ENCODE measurements around the gene HELZ2.

DNA sequence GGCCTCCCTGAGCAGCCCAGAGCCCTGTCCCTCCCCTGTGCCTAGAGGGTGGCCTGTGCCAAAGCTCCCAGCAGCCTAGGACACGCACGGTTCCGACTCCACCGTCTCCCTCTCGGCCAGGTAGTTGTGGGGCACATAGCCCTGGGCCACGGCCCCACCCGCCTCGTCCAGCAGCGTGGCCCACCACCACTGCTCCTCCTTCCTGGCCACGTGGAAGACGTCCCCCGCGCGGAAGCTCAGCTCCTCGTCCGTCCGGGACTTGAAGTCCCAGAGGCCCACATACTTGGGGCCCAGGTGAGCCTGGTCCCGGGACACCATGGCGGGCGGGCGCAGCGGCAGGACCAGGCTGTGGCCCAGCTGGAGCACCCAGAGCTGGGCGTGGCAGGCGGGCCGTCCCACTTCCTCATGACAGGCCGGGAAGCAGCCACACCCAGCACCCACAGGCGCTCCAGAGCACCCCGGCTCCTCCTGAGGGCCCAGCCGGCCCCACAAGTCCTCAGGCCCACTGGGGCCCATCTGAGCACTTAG lies 37.0 kb downstream of the HELZ2 start, which contains the start of gene PTK6:
- TF ChIP-seq CTCF (IDR thresholded peaks at IDR 0.05): no peak
- TF ChIP-seq ZNF232 (CRISPR knock-in tag; IDR thresholded peaks at IDR 0.05): no peak
- no peak for TF ChIP-seq CREB1 (CRISPR knock-in tag; IDR thresholded peaks at IDR 0.05)
- no peak for TF ChIP-seq EMX1 (CRISPR knock-in tag; IDR thresholded peaks at IDR 0.05)
- TF ChIP-seq, protein P1, sequence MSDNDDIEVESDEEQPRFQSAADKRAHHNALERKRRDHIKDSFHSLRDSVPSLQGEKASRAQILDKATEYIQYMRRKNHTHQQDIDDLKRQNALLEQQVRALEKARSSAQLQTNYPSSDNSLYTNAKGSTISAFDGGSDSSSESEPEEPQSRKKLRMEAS (CRISPR knock-in tag; IDR thresholded peaks at IDR 0.05): no peak
- TF ChIP-seq, protein P2, sequence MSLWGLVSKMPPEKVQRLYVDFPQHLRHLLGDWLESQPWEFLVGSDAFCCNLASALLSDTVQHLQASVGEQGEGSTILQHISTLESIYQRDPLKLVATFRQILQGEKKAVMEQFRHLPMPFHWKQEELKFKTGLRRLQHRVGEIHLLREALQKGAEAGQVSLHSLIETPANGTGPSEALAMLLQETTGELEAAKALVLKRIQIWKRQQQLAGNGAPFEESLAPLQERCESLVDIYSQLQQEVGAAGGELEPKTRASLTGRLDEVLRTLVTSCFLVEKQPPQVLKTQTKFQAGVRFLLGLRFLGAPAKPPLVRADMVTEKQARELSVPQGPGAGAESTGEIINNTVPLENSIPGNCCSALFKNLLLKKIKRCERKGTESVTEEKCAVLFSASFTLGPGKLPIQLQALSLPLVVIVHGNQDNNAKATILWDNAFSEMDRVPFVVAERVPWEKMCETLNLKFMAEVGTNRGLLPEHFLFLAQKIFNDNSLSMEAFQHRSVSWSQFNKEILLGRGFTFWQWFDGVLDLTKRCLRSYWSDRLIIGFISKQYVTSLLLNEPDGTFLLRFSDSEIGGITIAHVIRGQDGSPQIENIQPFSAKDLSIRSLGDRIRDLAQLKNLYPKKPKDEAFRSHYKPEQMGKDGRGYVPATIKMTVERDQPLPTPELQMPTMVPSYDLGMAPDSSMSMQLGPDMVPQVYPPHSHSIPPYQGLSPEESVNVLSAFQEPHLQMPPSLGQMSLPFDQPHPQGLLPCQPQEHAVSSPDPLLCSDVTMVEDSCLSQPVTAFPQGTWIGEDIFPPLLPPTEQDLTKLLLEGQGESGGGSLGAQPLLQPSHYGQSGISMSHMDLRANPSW (CRISPR knock-in tag; conservative IDR thresholded peaks at IDR 0.05; ENCODE audit: low read depth): no peak
- no peak for TF ChIP-seq E2F5 (CRISPR knock-in tag; IDR thresholded peaks at IDR 0.05)
- TF ChIP-seq ZNF396 (CRISPR knock-in tag; IDR thresholded peaks at IDR 0.05; ENCODE audit: borderline replicate concordance): no peak
- no peak for TF ChIP-seq ZNF416 (CRISPR knock-in tag; IDR thresholded peaks at IDR 0.05)
